Caco-2 (cell line): Measurements from ENCODE around the gene ECEL1. TPM values are rescaled to one million over a fixed set of nuclear protein-coding genes. Genes with fewer than 3 reads are reported as not detected.
"Not testable (repeated sequence)": the region's sequence is repeated elsewhere in the genome, so short reads cannot be mapped to it uniquely, and the experiment has no call there.

Experiments
- BruUV-seq: library from RNA; stranded (reverse); fragments of 400-500 nt; replicated peaks from 2 replicates; lab custom pipeline; 2021; lab: Mats Ljungman, UMichigan
- CTCF ChIA-PET: fragments of 300-600 bp; sonication (Branson Sonifier 250); formaldehyde crosslinking; loops from one replicate; lab custom pipeline; 2022; ENCODE audit warnings: antibody characterized with exemption; lab: Charles Lee
- POLR2A ChIA-PET: fragments of 300-600 bp; sonication (Branson Sonifier 250); formaldehyde crosslinking; loops from one replicate; lab custom pipeline; 2022; ENCODE audit warnings: antibody characterized with exemption; lab: Charles Lee
- DNase-seq, 2 experiments: peaks; one replicate each; pipeline versions ENCODE4 v3.0.0 to v3.0.0-alpha.2; 2020 to 2022
- H3K27me3 ChIP-seq: replicated peaks from 2 replicates; pipeline ENCODE4 v1.6.0; 2011; ENCODE audit warnings: low read length; ENCODE audit not compliant: control insufficient read depth, insufficient read depth
- H3K36me3 ChIP-seq: 2 replicates; pipeline ENCODE4 v1.5.1; 2011; ENCODE audit warnings: low read length; ENCODE audit not compliant: control insufficient read depth, insufficient read depth
- H3K4me1 ChIP-seq: fragments of 250-450 bp; sonication (Bioruptor Pico); 2 replicates; pipeline ENCODE4 v1.5.1; 2020; ENCODE audit warnings: mild to moderate bottlenecking
- H3K4me3 ChIP-seq: 2 replicates; pipeline ENCODE4 v1.5.1; 2011; ENCODE audit warnings: low read depth, mild to moderate bottlenecking, control low read depth, low read length
- H3K9me3 ChIP-seq: fragments of 250-450 bp; sonication (Bioruptor Pico); 2 replicates; pipeline ENCODE4 v1.5.1; 2020; ENCODE audit warnings: mild to moderate bottlenecking, moderate library complexity
- H3K27ac Mint-ChIP-seq: one replicate; pipeline ENCODE4 v1.8.0; 2022; ENCODE audit warnings: mixed read lengths; ENCODE audit not compliant: unreplicated experiment
- H3K27me3 Mint-ChIP-seq: one replicate; pipeline ENCODE4 v1.8.0; 2022; ENCODE audit warnings: mixed read lengths; ENCODE audit not compliant: insufficient read depth, unreplicated experiment
- H3K36me3 Mint-ChIP-seq: one replicate; pipeline ENCODE4 v1.8.0; 2022; ENCODE audit warnings: mild to moderate bottlenecking, mixed read lengths; ENCODE audit not compliant: insufficient read depth, unreplicated experiment
- H3K4me1 Mint-ChIP-seq: one replicate; pipeline ENCODE4 v1.8.0; 2022; ENCODE audit warnings: low read depth, mixed read lengths; ENCODE audit not compliant: unreplicated experiment
- H3K4me3 Mint-ChIP-seq: one replicate; pipeline ENCODE4 v1.8.0; 2022; ENCODE audit warnings: mild to moderate bottlenecking, moderate library complexity, mixed read lengths; ENCODE audit not compliant: unreplicated experiment
- H3K9me3 Mint-ChIP-seq: one replicate; pipeline ENCODE4 v1.8.0; 2022; ENCODE audit warnings: mixed read lengths; ENCODE audit not compliant: unreplicated experiment
- CTCF ChIP-seq, 2 experiments: fragments of 200-600 bp in 1 of 2; IDR thresholded peaks; 1 replicate in 1 of 2; 2 replicates in 1 of 2; pipeline versions ENCODE4 v1.5.1 to v1.8.0; 2011 to 2022; ENCODE audit warnings: antibody characterized with exemption in 1 of 2, control low read depth in 1 of 2, inconsistent platforms in 1 of 2, low read depth in 1 of 2, low read length in 1 of 2, mild to moderate bottlenecking in 1 of 2, moderate library complexity in 1 of 2; ENCODE audit not compliant: insufficient read depth in 1 of 2, severe bottlenecking in 1 of 2, unreplicated experiment in 1 of 2
- intact Hi-C: fragments of 100-400 bp; cut with micrococcal nuclease; formaldehyde crosslinking; loops from one replicate; pipeline ENCODE4 v1.10.0; 2022; ENCODE audit not compliant: unreplicated experiment
- total RNA-seq: library from RNA; stranded (reverse); gene quantifications from 2 replicates; pipeline ENCODE4 v1.2.3, GENCODE V29; 2022

Gene ECEL1
- total RNA-seq, 1 experiment from 2014 or later = 6.4 TPM

- intact Hi-C loops = loop anchor here (5.0 kb wide), 2 partner anchors 92 to 507 kb away; partner anchors contain the start of gene NPPC
- BruUV-seq = no TSS peak
- no peaks in the 10 kb centered on the region for H3K9me3 ChIP-seq
- H3K9me3 Mint-ChIP-seq = no peaks in the 10 kb centered on the region
- H3K27ac Mint-ChIP-seq = no peak overlapping the region
- H3K4me1 Mint-ChIP-seq = no peaks in the 10 kb centered on the region
- H3K4me3 Mint-ChIP-seq = no peak overlapping the region
- no peaks in the 10 kb centered on the region for H3K27me3 ChIP-seq
- POLR2A ChIA-PET = interaction anchor here (0.6 kb wide), 1 partner anchor 49 kb away, joined by 3 read pairs; no protein-coding TSS in a partner anchor
- H3K36me3 ChIP-seq = no peaks in the 10 kb centered on the region
- DNase-seq = no peak
- H3K27me3 Mint-ChIP-seq = no peaks in the 10 kb centered on the region
- CTCF ChIA-PET = no interaction called here
- H3K4me1 ChIP-seq = no peaks in the 10 kb centered on the region
- no peak overlapping the region for H3K4me3 ChIP-seq
- H3K36me3 Mint-ChIP-seq = no peaks in the 10 kb centered on the region
- TF ChIP-seq CTCF (IDR thresholded peaks at IDR 0.05; ENCODE audit: insufficient read depth in 1 of 2, low read depth in 1 of 2, low read length in 1 of 2, severe bottlenecking in 1 of 2, unreplicated experiment in 1 of 2) = no peak
These were observed 52.9 kb downstream of the ECEL1 start for GRCh38 chr2:232434563-232435374.

GRCh38 chr2:232434091-232434490 lies 53.5 kb downstream of the ECEL1 start:
- Histone ChIP-seq H3K4me3 (no peak overlapping the region), H3K4me1 (no peaks in the 10 kb centered on the region), H3K9me3 (no peaks in the 10 kb centered on the region), H3K36me3 (no peaks in the 10 kb centered on the region), H3K27me3 (no peaks in the 10 kb centered on the region)
- TF ChIP-seq CTCF (IDR thresholded peaks at IDR 0.05; ENCODE audit: insufficient read depth in 1 of 2, low read depth in 1 of 2, low read length in 1 of 2, severe bottlenecking in 1 of 2, unreplicated experiment in 1 of 2) = no peak
- no TSS peak for BruUV-seq
- intact Hi-C loops = no loop called here
- no peaks in the 10 kb centered on the region for H3K27me3 Mint-ChIP-seq
- CTCF ChIA-PET = interaction anchor here (0.7 kb wide), 1 partner anchor 80 kb away, joined by 3 read pairs; no protein-coding TSS in a partner anchor
- H3K4me1 Mint-ChIP-seq = no peaks in the 10 kb centered on the region
- no peak overlapping the region for H3K4me3 Mint-ChIP-seq
- no peak for DNase-seq
- no peaks in the 10 kb centered on the region for H3K9me3 Mint-ChIP-seq
- no peaks in the 10 kb centered on the region for H3K36me3 Mint-ChIP-seq
- POLR2A ChIA-PET = no interaction called here
- H3K27ac Mint-ChIP-seq = no peak overlapping the region

GRCh38 chr2:232433622-232434021 lies 54.0 kb downstream of the ECEL1 start:
- H3K4me1 Mint-ChIP-seq, DNase-seq, BruUV-seq, intact Hi-C loops, H3K27me3 Mint-ChIP-seq, H3K27ac Mint-ChIP-seq, H3K4me3 Mint-ChIP-seq, POLR2A ChIA-PET, H3K9me3 Mint-ChIP-seq, H3K4me1 ChIP-seq, H3K36me3 ChIP-seq, H3K36me3 Mint-ChIP-seq, H3K4me3 ChIP-seq, H3K27me3 ChIP-seq, H3K9me3 ChIP-seq: not testable (repeated sequence)
- CTCF ChIA-PET = interaction anchor here (0.7 kb wide), 1 partner anchor 80 kb away, joined by 3 read pairs; no protein-coding TSS in a partner anchor
